Upper lobe of left lung (tissue), 6 donors: ENCODE measurements around the gene FBXW5. TPM values are rescaled to one million over a fixed set of nuclear protein-coding genes. Genes with fewer than 3 reads are reported as not detected.
A peak's percentile ranks its signal among the peaks of the same experiment; 100 is the strongest.

Experiments
- ATAC-seq, 2 donors: fragments of 200-7000 bp; cut with Tn5 transposase; one replicate each; pipeline ENCODE4 v1.9.1; 2022; ENCODE audit warnings: mild to moderate bottlenecking in 2 of 2, moderate library complexity in 2 of 2; ENCODE audit not compliant: low FRiP score in 2 of 2
- DNase-seq, 2 donors: peaks; one replicate each; pipeline ENCODE4 v3.0.0-alpha.2; 2019 to 2020
- H3K27ac ChIP-seq, 4 donors: fragments of 200-600 bp; sonication (generic); one replicate each; pipeline ENCODE4 v1.5.1; 2016 to 2019
- H3K27me3 ChIP-seq, 4 donors: fragments of 200-600 bp; sonication (generic); one replicate each; pipeline ENCODE4 v1.5.1; 2017 to 2019
- H3K36me3 ChIP-seq, 4 donors: fragments of 200-600 bp; sonication (generic); one replicate each; pipeline ENCODE4 v1.5.1; 2016 to 2019
- H3K4me1 ChIP-seq, 4 donors: fragments of 200-600 bp; sonication (generic); one replicate each; pipeline ENCODE4 v1.5.1; 2018 to 2019
- H3K4me3 ChIP-seq, 4 donors: fragments of 200-600 bp; sonication (generic); one replicate each; pipeline ENCODE4 v1.5.1; 2017 to 2019; ENCODE audit warnings: mild to moderate bottlenecking in 2 of 4, moderate library complexity in 1 of 4
- H3K9me3 ChIP-seq, 4 donors: fragments of 200-600 bp; sonication (generic); one replicate each; pipeline ENCODE4 v1.5.1; 2018 to 2019
- CTCF ChIP-seq, 6 experiments: fragments of 450-650 bp in 4 of 6; fragments of 200-600 bp in 2 of 6; sonication (generic) in 2 of 6; IDR thresholded peaks; one replicate each; pipeline ENCODE4 v1.5.1; 2016 to 2019; ENCODE audit warnings: antibody characterized with exemption in 6 of 6
- EP300 ChIP-seq, 4 donors: sonication (generic); formaldehyde crosslinking; IDR thresholded peaks; one replicate each; pipeline ENCODE4 v1.5.1; 2017; ENCODE audit warnings: antibody characterized with exemption in 4 of 4, control low read depth in 2 of 4
- POLR2A ChIP-seq, 4 donors: fragments of 450-650 bp; IDR thresholded peaks; one replicate each; pipeline ENCODE4 v1.5.1; 2016 to 2017; ENCODE audit warnings: antibody characterized with exemption in 4 of 4, mild to moderate bottlenecking in 2 of 4
- POLR2AphosphoS5 ChIP-seq, 2 donors: sonication (generic); formaldehyde crosslinking; IDR thresholded peaks; one replicate each; pipeline ENCODE4 v1.5.1; 2017; ENCODE audit warnings: antibody characterized with exemption in 2 of 2
- WGBS, 2 donors: methylation state at CpG; one replicate each; pipeline ENCODE4 v1.1.5; 2017 to 2018; 5-methylcytosine and 5-hydroxymethylcytosine counted together
- total RNA-seq, 6 donors: library from RNA; depleted of rRNA in 4 of 6; stranded (reverse); fragments of >200 nt in 4 of 6; gene quantifications; one replicate each; pipeline versions ENCODE4 v1.1.0 to v1.2.1, GENCODE V29; 2016 to 2021
- donor health status: DM: no; HTN: no; CAD: no; lungs with moderate emphysema.
- donor health status: DM: no; HTN: yes; CAD: no; lungs with severe emphysema.

Gene FBXW5
- total RNA-seq, 6 donors from 2014 or later, result 93.3 to 191 (median 153) TPM

GRCh38 chr9:136920069-136920468 lies 24.5 kb downstream of the FBXW5 start:
- H3K27ac ChIP-seq, result no peak overlapping the region
- WGBS, 2 donors, result 94 to 96% methylated on average over 11 to 15 of the region's 15 CpGs
- peaks cover 6 to 80% (median 51%) of the 10 kb centered on the region in 4 donors for H3K36me3 ChIP-seq

GRCh38 chr9:136917902-136918301 lies 26.6 kb downstream of the FBXW5 start:
- WGBS, 2 donors, result 78 to 87% methylated on average over 11 of the region's 11 CpGs
- ATAC-seq, result no peak
- no peak for DNase-seq
- Histone ChIP-seq H3K27ac (no peak overlapping the region), H3K4me3 (no peak overlapping the region), H3K4me1 (no peaks in the 10 kb centered on the region), H3K36me3 (peaks cover 6 to 83% (median 47%) of the 10 kb centered on the region in 4 donors), H3K27me3 (no peaks in the 10 kb centered on the region), H3K9me3 (no peaks in the 10 kb centered on the region)
- TF ChIP-seq POLR2AphosphoS5 (IDR thresholded peaks at IDR 0.05) (no peak), POLR2A (IDR thresholded peaks at IDR 0.05) (no peak), EP300 (IDR thresholded peaks at IDR 0.05) (no peak), CTCF (IDR thresholded peaks at IDR 0.05) (no peak)

More at GRCh38 chr9:136920069-136920468, 24.5 kb downstream of the FBXW5 start:
- ATAC-seq (no peak), DNase-seq (peak in 1 of 2 donors; percentile 53)
- Histone ChIP-seq H3K9me3 (no peaks in the 10 kb centered on the region), H3K4me3 (no peak overlapping the region), H3K4me1 (no peaks in the 10 kb centered on the region), H3K27me3 (no peaks in the 10 kb centered on the region)
- TF ChIP-seq POLR2AphosphoS5 (IDR thresholded peaks at IDR 0.05), result no peak
- no peak for TF ChIP-seq EP300 (IDR thresholded peaks at IDR 0.05)
- no peak for TF ChIP-seq CTCF (IDR thresholded peaks at IDR 0.05)
- TF ChIP-seq POLR2A (IDR thresholded peaks at IDR 0.05), result no peak

- ATAC-seq, result no peak
These were observed 28.0 kb downstream of the FBXW5 start for GRCh38 chr9:136916330-136917184.

GRCh38 chr9:136915632-136916329 lies 28.8 kb downstream of the FBXW5 start:
- Histone ChIP-seq H3K4me3 (no peak overlapping the region), H3K27me3 (no peaks in the 10 kb centered on the region), H3K27ac (no peak overlapping the region), H3K4me1 (no peaks in the 10 kb centered on the region), H3K36me3 (peaks cover 6 to 76% (median 39%) of the 10 kb centered on the region in 4 donors), H3K9me3 (no peaks in the 10 kb centered on the region)
- DNase-seq (no peak), ATAC-seq (no peak)
- 86 to 93% methylated on average over 21 of the region's 21 CpGs for WGBS, 2 donors
- TF ChIP-seq POLR2A (IDR thresholded peaks at IDR 0.05), result no peak
- TF ChIP-seq CTCF (IDR thresholded peaks at IDR 0.05), result no peak
- no peak for TF ChIP-seq EP300 (IDR thresholded peaks at IDR 0.05)
- no peak for TF ChIP-seq POLR2AphosphoS5 (IDR thresholded peaks at IDR 0.05)

More at GRCh38 chr9:136916330-136917184, 28.0 kb downstream of the FBXW5 start:
- Histone ChIP-seq H3K36me3 (peaks cover 6 to 82% (median 43%) of the 10 kb centered on the region in 4 donors), H3K4me3 (no peak overlapping the region), H3K4me1 (no peaks in the 10 kb centered on the region), H3K9me3 (no peaks in the 10 kb centered on the region), H3K27me3 (no peaks in the 10 kb centered on the region), H3K27ac (no peak overlapping the region)
- no peak for TF ChIP-seq EP300 (IDR thresholded peaks at IDR 0.05)
- no peak for TF ChIP-seq POLR2AphosphoS5 (IDR thresholded peaks at IDR 0.05)
- TF ChIP-seq CTCF (IDR thresholded peaks at IDR 0.05), result no peak
- no peak for TF ChIP-seq POLR2A (IDR thresholded peaks at IDR 0.05)
- peak in 1 of 2 donors; percentile 47 for DNase-seq
- WGBS, 2 donors, result 91 to 93% methylated on average over 25 to 32 of the region's 32 CpGs
